ENCODE measurements around the gene ARRB1. TPM values are rescaled to one million over a fixed set of nuclear protein-coding genes. Genes with fewer than 3 reads are reported as not detected.

Gene ARRB1
- total and polyA plus RNA-seq, 2 of the 13 experiments (the other 11 are each of a cell fraction or from before 2014, with no cell fraction given) = 22.5 to 35.7 TPM

- TF ChIP-seq ZNF841 (CRISPR knock-in tag; IDR thresholded peaks at IDR 0.05; ENCODE audit: borderline replicate concordance) (no peak), ZNF788 (CRISPR knock-in tag; IDR thresholded peaks at IDR 0.05; ENCODE audit: borderline replicate concordance) (no peak), POGK (CRISPR knock-in tag; conservative IDR thresholded peaks at IDR 0.05) (no peak), PHF21A (CRISPR knock-in tag; IDR thresholded peaks at IDR 0.05) (peak; percentile 75), ZNF549 (CRISPR knock-in tag; IDR thresholded peaks at IDR 0.05) (no peak), SP5 (CRISPR knock-in tag; IDR thresholded peaks at IDR 0.05; ENCODE audit: borderline replicate concordance, low read depth) (peak; percentile 28; the same call in 1 of the 2 replicates), ZNF280D (CRISPR knock-in tag; IDR thresholded peaks at IDR 0.05) (no peak), ZNF230 (CRISPR knock-in tag; IDR thresholded peaks at IDR 0.05) (no peak), ARID5B (CRISPR knock-in tag; IDR thresholded peaks at IDR 0.05) (peak; percentile 31; the same call in 1 of the 2 replicates), CEBPG (CRISPR knock-in tag; IDR thresholded peaks at IDR 0.05) (peak; percentile 12; the same call in 1 of the 2 replicates), JUND (CRISPR knock-in tag; IDR thresholded peaks at IDR 0.05) (no peak), ETV5 (CRISPR knock-in tag; IDR thresholded peaks at IDR 0.05; ENCODE audit: borderline replicate concordance) (peak; percentile 87; the same call in 1 of the 2 replicates), SP1 (IDR thresholded peaks at IDR 0.05) (no peak), SP1 (CRISPR knock-in tag; IDR thresholded peaks at IDR 0.05) (no peak), ZBTB34 (CRISPR knock-in tag; IDR thresholded peaks at IDR 0.05) (no peak), SPEN (CRISPR knock-in tag; IDR thresholded peaks at IDR 0.05; ENCODE audit: low read depth) (peak; percentile 33; the same call in 1 of the 2 replicates), YY1 (IDR thresholded peaks at IDR 0.05; ENCODE audit: insufficient read depth, insufficient replicate concordance, low read depth, low read length) (no peak), FOXK1 (CRISPR knock-in tag; IDR thresholded peaks at IDR 0.05; ENCODE audit: borderline replicate concordance, low read depth) (peak; percentile 64; the same call in 1 of the 2 replicates), MEF2D (CRISPR knock-in tag; IDR thresholded peaks at IDR 0.05) (0 out of 2 replicates have a peak, but pooled peaks have one; percentile 20), BHLHE40 (IDR thresholded peaks at IDR 0.05; ENCODE audit: low read length) (no peak), ATF5 (CRISPR knock-in tag; IDR thresholded peaks at IDR 0.05; ENCODE audit: low read depth) (no peak)
Observed at GRCh38 chr11:75323609-75324008, 27.9 kb downstream of the ARRB1 start (continued).
